Measurements from ENCODE around the gene PPP1R3F. TPM values are rescaled to one million over a fixed set of nuclear protein-coding genes. Genes with fewer than 3 reads are reported as not detected.

Gene PPP1R3F
- total RNA-seq, 1 donor from 2014 or later, result 14.4 TPM

- DNase-seq, result no peak
These were observed 19.5 kb upstream of the PPP1R3F start for GRCh38 chrX:49250066-49250465.

- DNase-seq, result no peak
These were observed 19.0 kb upstream of the PPP1R3F start for GRCh38 chrX:49250578-49250977.

- DNase-seq, result no peak
These were observed 18.3 kb upstream of the PPP1R3F start for GRCh38 chrX:49251325-49251724.

GRCh38 chrX:49254639-49255038 lies 15.0 kb upstream of the PPP1R3F start:
- no peak for DNase-seq

- DNase-seq, result no peak
These were observed 13.2 kb upstream of the PPP1R3F start for GRCh38 chrX:49256268-49256995.

- DNase-seq, result no peak
These were observed 12.4 kb upstream of the PPP1R3F start for GRCh38 chrX:49257074-49257790.

GRCh38 chrX:49257846-49258748 lies 11.5 kb upstream of the PPP1R3F start:
- DNase-seq, result no peak

GRCh38 chrX:49258749-49259124 lies 10.9 kb upstream of the PPP1R3F start:
- no peak for DNase-seq

GRCh38 chrX:49260221-49260985 lies 9.2 kb upstream of the PPP1R3F start:
- no peak for DNase-seq

GRCh38 chrX:49262603-49263002 lies 7.0 kb upstream of the PPP1R3F start:
- no peak for DNase-seq

- DNase-seq, result no peak
These were observed 6.0 kb upstream of the PPP1R3F start for GRCh38 chrX:49263631-49264030.

GRCh38 chrX:49264460-49264859 lies 5.1 kb upstream of the PPP1R3F start, which contains the start of gene FOXP3:
TSS of gene FOXP3 (minus strand) at chrX:49264710. CDS start at chrX:49258505, 6,205 bp downstream.
- no peak for DNase-seq

GRCh38 chrX:49266523-49267445 lies 2.8 kb upstream of the PPP1R3F start:
- no peak for DNase-seq

GRCh38 chrX:49268702-49269009 lies 937 bp upstream of the PPP1R3F start:
- DNase-seq, result no peak

- DNase-seq, result peak; percentile 98
These were observed 405 bp upstream of the PPP1R3F start for GRCh38 chrX:49269010-49269766.

- peak; percentile 3 for DNase-seq
These were observed 792 bp downstream of the PPP1R3F start for GRCh38 chrX:49270249-49270921.

GRCh38 chrX:49271341-49271740 lies 1.7 kb downstream of the PPP1R3F start:
- no peak for DNase-seq

- no peak for DNase-seq
These were observed 2.8 kb downstream of the PPP1R3F start for GRCh38 chrX:49272421-49272820.

- DNase-seq, result no peak
These were observed 3.7 kb downstream of the PPP1R3F start for GRCh38 chrX:49273181-49273727.
